ENCODE results near the gene FKBP15. TPM values are rescaled to one million over a fixed set of nuclear protein-coding genes. Genes with fewer than 3 reads are reported as not detected.

FKBP15 gene
- total RNA-seq, 1 experiment from 2014 or later, result 17.6 TPM

DNA sequence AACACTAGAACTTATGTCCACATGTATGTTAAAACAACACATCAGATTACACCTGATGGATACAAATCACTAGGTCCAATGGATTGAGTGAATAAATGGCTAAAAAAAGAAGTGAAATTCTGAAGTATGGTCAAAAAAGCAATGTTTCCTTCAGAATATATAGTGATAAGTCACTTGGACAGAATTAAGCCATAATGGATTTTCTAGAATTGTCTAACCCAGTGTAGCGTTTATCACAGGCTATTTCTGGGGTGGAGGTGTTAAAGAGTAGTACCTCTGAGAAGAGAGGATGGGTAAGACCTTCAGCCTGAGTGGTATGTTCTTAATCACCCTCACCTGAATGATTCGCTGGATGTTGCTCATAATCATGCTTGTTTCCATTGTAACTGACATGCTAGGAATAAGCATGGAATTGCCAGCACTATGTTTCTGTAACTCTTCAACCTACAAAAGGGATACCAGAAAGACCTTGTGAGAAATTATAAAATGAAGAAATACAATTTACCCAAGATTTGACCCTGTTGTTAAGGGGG, 37.1 kb downstream of the FKBP15 start:
- peaks cover 6% of the 10 kb centered on the region for H3K36me3 ChIP-seq (ENCODE audit: control insufficient read depth, insufficient read depth, low read length)
- in situ Hi-C loops (cut with HindIII; ENCODE audit: low pct_unique_long_range_greater_than_20kb, low sequenced_read_pairs), result no loop called here
- CTCF ChIA-PET, result no interaction called here

DNA sequence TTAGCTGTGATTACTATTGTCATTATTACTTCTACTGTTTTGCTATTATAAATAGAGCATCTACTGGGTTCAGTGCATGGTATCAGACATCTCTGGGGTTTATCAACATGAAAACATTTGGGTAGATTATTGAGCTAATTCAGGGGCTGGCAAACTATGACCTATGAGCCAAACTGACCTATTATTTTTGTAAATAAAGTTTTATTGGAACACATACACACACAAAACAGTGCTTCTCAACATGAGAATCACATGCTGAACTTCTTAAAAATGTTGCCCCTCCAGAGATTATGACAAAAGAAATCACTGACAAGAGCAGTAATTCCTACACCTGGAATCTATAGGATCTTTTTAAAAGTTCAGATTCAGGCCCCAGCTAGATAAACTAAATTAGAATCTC, 39.9 kb downstream of the FKBP15 start:
- DNase-seq (ENCODE audit: low read depth, low spot score) (no peak), ATAC-seq (no peak)
- Histone ChIP-seq H3K9me3 (ENCODE audit: control insufficient read depth, insufficient read depth, low read depth, low read length) (no peaks in the 10 kb centered on the region), H3K27ac (ENCODE audit: low read length) (no peak overlapping the region), H3K27me3 (ENCODE audit: control insufficient read depth, insufficient read depth, low read length) (no peaks in the 10 kb centered on the region), H3K4me1 (ENCODE audit: control insufficient read depth, insufficient read depth, low read length) (no peaks in the 10 kb centered on the region), H3K4me3 (ENCODE audit: low read depth in 2 of 2, low read length in 2 of 2) (no peak overlapping the region), H3K36me3 (ENCODE audit: control insufficient read depth, insufficient read depth, low read length) (peaks cover 4% of the 10 kb centered on the region)
- intact Hi-C loops (cut with micrococcal nuclease; ENCODE audit: unreplicated experiment), result no loop called here
- CTCF ChIA-PET, result no interaction called here
- POLR2A ChIA-PET, result no interaction called here
- in situ Hi-C loops (cut with HindIII; ENCODE audit: low pct_unique_long_range_greater_than_20kb, low sequenced_read_pairs), result no loop called here
- TF ChIP-seq REST (IDR thresholded peaks at IDR 0.05; ENCODE audit: insufficient read depth in 1 of 2, low read depth in 2 of 2, low read length in 1 of 2) (no peak), POLR2AphosphoS5 (IDR thresholded peaks at IDR 0.05; ENCODE audit: low read depth, low read length) (no peak), TCF7L2 (IDR thresholded peaks at IDR 0.05; ENCODE audit: low read depth, low read length) (no peak), SIN3A (IDR thresholded peaks at IDR 0.05; ENCODE audit: borderline replicate concordance, insufficient read depth, low read depth, low read length) (no peak), CTCF (IDR thresholded peaks at IDR 0.05) (no peak)
- no TSS peak for BruUV-seq (replicated peaks)

More for the DNA sequence above, 37.1 kb downstream of the FKBP15 start:
- DNase-seq (ENCODE audit: low read depth, low spot score) (no peak), ATAC-seq (no peak)
- Histone ChIP-seq H3K4me1 (ENCODE audit: control insufficient read depth, insufficient read depth, low read length) (no peaks in the 10 kb centered on the region), H3K27ac (ENCODE audit: low read length) (no peak overlapping the region), H3K27me3 (ENCODE audit: control insufficient read depth, insufficient read depth, low read length) (no peaks in the 10 kb centered on the region), H3K4me3 (ENCODE audit: low read depth in 2 of 2, low read length in 2 of 2) (no peak overlapping the region), H3K9me3 (ENCODE audit: control insufficient read depth, insufficient read depth, low read depth, low read length) (no peaks in the 10 kb centered on the region)
- POLR2A ChIA-PET, result no interaction called here
- TF ChIP-seq CTCF (IDR thresholded peaks at IDR 0.05) (no peak), POLR2AphosphoS5 (IDR thresholded peaks at IDR 0.05; ENCODE audit: low read depth, low read length) (no peak), REST (IDR thresholded peaks at IDR 0.05; ENCODE audit: insufficient read depth in 1 of 2, low read depth in 2 of 2, low read length in 1 of 2) (no peak), TCF7L2 (IDR thresholded peaks at IDR 0.05; ENCODE audit: low read depth, low read length) (no peak), SIN3A (IDR thresholded peaks at IDR 0.05; ENCODE audit: borderline replicate concordance, insufficient read depth, low read depth, low read length) (no peak)
- intact Hi-C loops (cut with micrococcal nuclease; ENCODE audit: unreplicated experiment), result no loop called here
- no TSS peak for BruUV-seq (replicated peaks)
